Activated CD8-positive, alpha-beta T cell treated with anti-CD3 and anti-CD28 coated beads, Interleukin-2, amount 10 ng/mL, durations not matched to agents 7 days and 5 days (primary cell): ENCODE data around the gene PRR35. TPM values are rescaled to one million over a fixed set of nuclear protein-coding genes. Genes with fewer than 3 reads are reported as not detected.

Experiments used
- ATAC-seq: fragments of 150-1000 bp; cut with Tn5 transposase; one replicate; pipeline ENCODE4 v1.10.0; 2021; ENCODE audit warnings: moderate library complexity
- CTCF ChIA-PET: fragments of 350-600 bp; sonication (Branson Sonifier 250); formaldehyde crosslinking; loops from one replicate; lab custom pipeline; 2021; ENCODE audit warnings: antibody characterized with exemption; lab: Charles Lee
- POLR2A ChIA-PET: fragments of 350-600 bp; sonication (Branson Sonifier 250); formaldehyde crosslinking; loops from one replicate; lab custom pipeline; 2021; ENCODE audit warnings: antibody characterized with exemption; lab: Charles Lee
- DNase-seq: peaks from one replicate; pipeline ENCODE4 v3.0.0-alpha.2; 2020
- H3K27ac Mint-ChIP-seq: one replicate; pipeline ENCODE4 v1.8.0; 2021; ENCODE audit warnings: mild to moderate bottlenecking, mixed read lengths
- H3K27me3 Mint-ChIP-seq: one replicate; pipeline ENCODE4 v1.8.0; 2021; ENCODE audit warnings: low read depth, mixed read lengths
- H3K36me3 Mint-ChIP-seq: one replicate; pipeline ENCODE4 v1.8.0; 2021; ENCODE audit warnings: low read depth, mixed read lengths
- H3K4me1 Mint-ChIP-seq: one replicate; pipeline ENCODE4 v1.8.0; 2021; ENCODE audit warnings: low read depth, mixed read lengths
- H3K4me3 Mint-ChIP-seq: one replicate; pipeline ENCODE4 v1.8.0; 2021; ENCODE audit warnings: mild to moderate bottlenecking, mixed read lengths
- H3K9me3 Mint-ChIP-seq: one replicate; pipeline ENCODE4 v1.8.0; 2022; ENCODE audit warnings: mixed read lengths; ENCODE audit not compliant: insufficient read depth
- total RNA-seq, 2 experiments: library from RNA; stranded (reverse); gene quantifications; one replicate each; pipeline ENCODE4 v1.2.3, GENCODE V29; 2021

Gene PRR35
- total RNA-seq, 2 experiments from 2014 or later: not detected

GRCh38 chr16:598823-599739 lies 38.9 kb downstream of the PRR35 start:
- Mint-ChIP-seq H3K27me3 (no peaks in the 10 kb centered on the region), H3K9me3 (no peaks in the 10 kb centered on the region), H3K36me3 (peaks cover 9% of the 10 kb centered on the region), H3K27ac (no peak overlapping the region), H3K4me1 (peaks cover 2% of the 10 kb centered on the region), H3K4me3 (no peak overlapping the region)
- POLR2A ChIA-PET: no interaction called here
- no peak for ATAC-seq
- DNase-seq: no peak
- CTCF ChIA-PET: interaction anchor here (1.8 kb wide), 1 partner anchor 20 kb away, joined by 6 read pairs; no protein-coding TSS in a partner anchor

- no peaks in the 10 kb centered on the region for H3K27me3 Mint-ChIP-seq
- POLR2A ChIA-PET: interaction anchor here (0.6 kb wide), 1 partner anchor 47 kb away, joined by 3 read pairs; no protein-coding TSS in a partner anchor
- no peak for ATAC-seq
- H3K4me3 Mint-ChIP-seq: no peak overlapping the region
- H3K27ac Mint-ChIP-seq: no peak overlapping the region
- H3K9me3 Mint-ChIP-seq: no peaks in the 10 kb centered on the region
- CTCF ChIA-PET: interaction anchor here (0.9 to 2.0 kb wide), 4 partner anchors 9 to 218 kb away, joined by 3 to 5 read pairs (median 3); partner anchors contain the start of gene METTL26
- H3K36me3 Mint-ChIP-seq: peaks cover 11% of the 10 kb centered on the region
- H3K4me1 Mint-ChIP-seq: peaks cover 2% of the 10 kb centered on the region
- no peak for DNase-seq
These were observed 40.6 kb downstream of the PRR35 start for GRCh38 chr16:600781-601180.

- Mint-ChIP-seq H3K36me3 (peaks cover 4% of the 10 kb centered on the region), H3K4me3 (no peak overlapping the region), H3K27me3 (no peaks in the 10 kb centered on the region), H3K9me3 (no peaks in the 10 kb centered on the region), H3K4me1 (peaks cover 2% of the 10 kb centered on the region), H3K27ac (no peak overlapping the region)
- no peak for DNase-seq
- POLR2A ChIA-PET: no interaction called here
- no peak for ATAC-seq
- CTCF ChIA-PET: no interaction called here
These were observed 43.7 kb downstream of the PRR35 start for GRCh38 chr16:603933-604332.

- no peaks in the 10 kb centered on the region for H3K27me3 Mint-ChIP-seq
- ChIA-PET POLR2A (no interaction called here), CTCF (no interaction called here)
- ATAC-seq (no peak), DNase-seq (no peak)
- H3K9me3 Mint-ChIP-seq: no peaks in the 10 kb centered on the region
- peaks cover 7% of the 10 kb centered on the region for H3K4me1 Mint-ChIP-seq
- H3K27ac Mint-ChIP-seq: no peak overlapping the region
- H3K4me3 Mint-ChIP-seq: no peak overlapping the region
- peaks cover 2% of the 10 kb centered on the region for H3K36me3 Mint-ChIP-seq
These were observed 46.6 kb downstream of the PRR35 start for GRCh38 chr16:606656-607307.

GRCh38 chr16:608019-608418 lies 47.8 kb downstream of the PRR35 start:
- H3K27me3 Mint-ChIP-seq: no peaks in the 10 kb centered on the region
- H3K4me1 Mint-ChIP-seq: peaks cover 4% of the 10 kb centered on the region
- ChIA-PET POLR2A (no interaction called here), CTCF (interaction anchor here (0.9 kb wide), 1 partner anchor 29 kb away, joined by 3 read pairs; no protein-coding TSS in a partner anchor)
- H3K4me3 Mint-ChIP-seq: no peak overlapping the region
- H3K36me3 Mint-ChIP-seq: peaks cover 2% of the 10 kb centered on the region
- no peak for ATAC-seq
- no peak for DNase-seq
- no peak overlapping the region for H3K27ac Mint-ChIP-seq
- no peaks in the 10 kb centered on the region for H3K9me3 Mint-ChIP-seq

GRCh38 chr16:609316-609715 lies 49.1 kb downstream of the PRR35 start:
- Mint-ChIP-seq H3K4me3 (no peak overlapping the region), H3K27ac (no peak overlapping the region), H3K27me3 (no peaks in the 10 kb centered on the region), H3K4me1 (peaks cover 4% of the 10 kb centered on the region), H3K36me3 (peaks cover 2% of the 10 kb centered on the region), H3K9me3 (no peaks in the 10 kb centered on the region)
- POLR2A ChIA-PET: interaction anchor here (1.1 kb wide), 1 partner anchor 19 kb away, joined by 3 read pairs; no protein-coding TSS in a partner anchor
- CTCF ChIA-PET: interaction anchor here (1.4 kb wide), 1 partner anchor 8 kb away, joined by 5 read pairs; no protein-coding TSS in a partner anchor
- no peak for DNase-seq
- ATAC-seq: no peak

GRCh38 chr16:609984-610383 lies 49.8 kb downstream of the PRR35 start:
- peaks cover 4% of the 10 kb centered on the region for H3K4me1 Mint-ChIP-seq
- POLR2A ChIA-PET: interaction anchor here (1.1 kb wide), 1 partner anchor 19 kb away, joined by 3 read pairs; no protein-coding TSS in a partner anchor
- no peaks in the 10 kb centered on the region for H3K27me3 Mint-ChIP-seq
- ATAC-seq (no peak), DNase-seq (no peak)
- no peak overlapping the region for H3K4me3 Mint-ChIP-seq
- no peaks in the 10 kb centered on the region for H3K9me3 Mint-ChIP-seq
- peaks cover 2% of the 10 kb centered on the region for H3K36me3 Mint-ChIP-seq
- no peak overlapping the region for H3K27ac Mint-ChIP-seq
- CTCF ChIA-PET: interaction anchor here (1.4 kb wide), 1 partner anchor 9 kb away, joined by 5 read pairs; no protein-coding TSS in a partner anchor

GRCh38 chr16:610513-611381 lies 50.6 kb downstream of the PRR35 start:
- CTCF ChIA-PET: interaction anchor here (1.4 kb wide), 1 partner anchor 10 kb away, joined by 5 read pairs; no protein-coding TSS in a partner anchor
- Mint-ChIP-seq H3K9me3 (no peaks in the 10 kb centered on the region), H3K27me3 (no peaks in the 10 kb centered on the region), H3K27ac (no peak overlapping the region), H3K4me1 (peaks cover 4% of the 10 kb centered on the region), H3K4me3 (no peak overlapping the region), H3K36me3 (no peaks in the 10 kb centered on the region)
- DNase-seq: peak; percentile 47
- no peak for ATAC-seq
- POLR2A ChIA-PET: interaction anchor here (1.1 kb wide), 1 partner anchor 20 kb away, joined by 3 read pairs; no protein-coding TSS in a partner anchor

- Mint-ChIP-seq H3K27ac (no peak overlapping the region), H3K9me3 (no peaks in the 10 kb centered on the region)
These were observed 54.9 kb downstream of the PRR35 start for GRCh38 chr16:615122-615521.

More at GRCh38 chr16:615122-615521, 54.9 kb downstream of the PRR35 start:
- POLR2A ChIA-PET: no interaction called here
- H3K36me3 Mint-ChIP-seq: no peaks in the 10 kb centered on the region
- no peak for ATAC-seq
- no peaks in the 10 kb centered on the region for H3K27me3 Mint-ChIP-seq
- H3K4me1 Mint-ChIP-seq: peaks cover 4% of the 10 kb centered on the region
- no peak for DNase-seq
- no peak overlapping the region for H3K4me3 Mint-ChIP-seq
- CTCF ChIA-PET: no interaction called here
